Left lung (tissue), 10 donors: ENCODE measurements around the gene PTPRN2. TPM values are rescaled to one million over a fixed set of nuclear protein-coding genes. Genes with fewer than 3 reads are reported as not detected.

Experiments used
- ATAC-seq: fragments of 200-7000 bp; cut with Tn5 transposase; one replicate; pipeline ENCODE4 v1.9.1; 2020; ENCODE audit warnings: moderate library complexity
- DNase-seq, 4 donors: peaks; one replicate each; pipeline ENCODE4 v3.0.0-alpha.2; 2013 to 2020
- H3K27ac ChIP-seq, 2 donors: fragments of 200-600 bp; sonication (generic) in 1 of 2; one replicate each; pipeline versions ENCODE4 v1.5.0 to v1.8.0; 2020 to 2021
- H3K27me3 ChIP-seq, 2 donors: fragments of 200-600 bp; sonication (generic) in 1 of 2; one replicate each; pipeline versions ENCODE4 v1.5.0 to v1.8.0; 2020 to 2021
- H3K36me3 ChIP-seq, 2 donors: fragments of 200-600 bp; sonication (generic) in 1 of 2; one replicate each; pipeline versions ENCODE4 v1.5.0 to v1.8.0; 2020 to 2021
- H3K4me1 ChIP-seq, 2 donors: fragments of 200-600 bp; one replicate each; pipeline ENCODE4 v1.8.0; 2021
- H3K4me3 ChIP-seq, 2 donors: fragments of 200-600 bp; sonication (generic) in 1 of 2; one replicate each; pipeline versions ENCODE4 v1.5.0 to v1.8.0; 2020 to 2021; ENCODE audit warnings: mild to moderate bottlenecking in 1 of 2
- H3K9me3 ChIP-seq, 2 donors: fragments of 200-600 bp; sonication (generic) in 1 of 2; one replicate each; pipeline versions ENCODE4 v1.5.0 to v1.8.0; 2020 to 2021
- CTCF ChIP-seq, 2 donors: fragments of 200-600 bp; sonication (generic) in 1 of 2; IDR thresholded peaks; one replicate each; pipeline versions ENCODE4 v1.5.0 to v1.8.0; 2021; ENCODE audit warnings: antibody characterized with exemption in 2 of 2
- intact Hi-C, 2 donors: fragments of 100-400 bp; cut with DNase I; formaldehyde crosslinking; loops; one replicate each; pipeline versions ENCODE4 v1.11.2 to v1.14.2; 2022
- polyA plus RNA-seq, 6 donors: library from polyadenylated mRNA; unstranded; fragments of 120-200 nt; gene quantifications; one replicate each; pipeline ENCODE4 v1.2.1, GENCODE V29; 2013; ENCODE audit not compliant: insufficient read length in 6 of 6
- total RNA-seq, 2 donors: library from RNA; stranded (reverse); fragmentation: NEBNext Ultra II Directional; extraction: Animal tissue kit (Norgen Biotek cat#: 25700); gene quantifications; one replicate each; pipeline ENCODE4 v1.2.1, GENCODE V29; 2021
- donor health status: DM: no; HTN: yes; CAD: no.
- donor health status: DM: no; HTN: no; CAD: no.

PTPRN2 gene
- total and polyA plus RNA-seq, 8 donors = 4.0 to 7.8 (median 6.8) TPM

DNA sequence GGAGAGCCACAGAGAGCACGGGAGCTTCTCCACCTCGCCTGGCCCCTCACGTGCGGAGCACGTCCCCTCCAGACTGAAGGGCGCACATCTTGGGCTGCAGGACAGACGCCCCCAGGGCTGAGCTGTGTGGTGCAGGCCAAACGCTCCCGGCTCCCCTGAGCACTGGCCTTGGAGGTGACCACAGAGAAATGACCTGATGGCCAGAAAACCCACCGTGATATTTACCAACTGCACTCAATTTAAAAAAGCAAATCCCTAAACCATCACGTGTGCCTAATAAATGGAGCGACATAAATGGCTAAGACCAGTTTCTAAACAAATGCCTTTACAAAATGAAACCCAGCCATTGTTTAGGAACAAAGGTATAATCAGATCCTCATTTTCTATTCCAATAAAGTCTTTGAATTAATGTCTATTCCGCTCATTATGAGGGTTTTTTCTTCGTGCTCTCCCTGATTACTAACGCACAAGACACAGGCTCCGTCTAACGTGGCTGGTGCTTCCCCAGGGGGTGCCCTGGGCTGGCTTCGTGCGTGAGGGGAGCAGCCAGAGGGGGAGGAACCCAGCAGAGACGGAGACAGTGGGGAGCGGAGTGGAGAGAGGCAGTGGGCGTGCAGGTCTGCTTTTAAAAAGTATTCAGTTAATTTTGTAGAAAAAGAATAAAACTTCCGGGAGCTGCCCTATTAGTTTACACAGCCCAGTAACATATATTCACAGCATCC is 1060.5 kb downstream of the PTPRN2 start:
- no peaks in the 10 kb centered on the region for H3K36me3 ChIP-seq
- intact Hi-C loops = no loop called here
- ATAC-seq (no peak), DNase-seq (peak in 1 of 4 donors; percentile 18)
- H3K4me3 ChIP-seq = no peak overlapping the region
- no peak overlapping the region for H3K27ac ChIP-seq
- no peaks in the 10 kb centered on the region for H3K4me1 ChIP-seq
- TF ChIP-seq CTCF (IDR thresholded peaks at IDR 0.05) = no peak
- H3K9me3 ChIP-seq = peaks cover 0 to 8% of the 10 kb centered on the region in 2 donors
- peaks cover 0 to 14% of the 10 kb centered on the region in 2 donors for H3K27me3 ChIP-seq

- ATAC-seq = no peak
- peak in 1 of 4 donors; percentile 28 for DNase-seq
- intact Hi-C loops = no loop called here
- Histone ChIP-seq H3K27ac (no peak overlapping the region), H3K9me3 (peaks cover 0 to 4% of the 10 kb centered on the region in 2 donors), H3K27me3 (peaks cover 0 to 16% of the 10 kb centered on the region in 2 donors), H3K4me3 (no peak overlapping the region), H3K36me3 (no peaks in the 10 kb centered on the region), H3K4me1 (no peaks in the 10 kb centered on the region)
- no peak for TF ChIP-seq CTCF (IDR thresholded peaks at IDR 0.05)
Observed at GRCh38 chr7:157526005-157526912, 1061.4 kb downstream of the PTPRN2 start.

- Histone ChIP-seq H3K27me3 (peaks cover 0 to 16% of the 10 kb centered on the region in 2 donors), H3K4me3 (no peak overlapping the region), H3K27ac (no peak overlapping the region), H3K36me3 (no peaks in the 10 kb centered on the region), H3K9me3 (no peaks in the 10 kb centered on the region), H3K4me1 (no peaks in the 10 kb centered on the region)
- TF ChIP-seq CTCF (IDR thresholded peaks at IDR 0.05) = no peak
- DNase-seq = no peak
- no peak for ATAC-seq
- intact Hi-C loops = no loop called here
Observed at GRCh38 chr7:157525491-157525915, 1062.1 kb downstream of the PTPRN2 start.

GRCh38 chr7:157524731-157525130 is 1062.9 kb downstream of the PTPRN2 start:
- no peak for TF ChIP-seq CTCF (IDR thresholded peaks at IDR 0.05)
- Histone ChIP-seq H3K4me1 (no peaks in the 10 kb centered on the region), H3K27ac (no peak overlapping the region), H3K4me3 (no peak overlapping the region), H3K9me3 (no peaks in the 10 kb centered on the region), H3K36me3 (no peaks in the 10 kb centered on the region), H3K27me3 (peaks cover 0 to 16% of the 10 kb centered on the region in 2 donors)
- intact Hi-C loops = no loop called here
- no peak for DNase-seq
- no peak for ATAC-seq
